ENCODE measurements around the gene LRRC41. TPM values are rescaled to one million over a fixed set of nuclear protein-coding genes. Genes with fewer than 3 reads are reported as not detected.

Gene LRRC41
- total and polyA plus RNA-seq, 2 of the 13 experiments (the other 11 are each of a cell fraction or from before 2014, with no cell fraction given): 48.1 to 53.6 TPM

GRCh38 chr1:46340404-46341221 lies 37.2 kb upstream of the LRRC41 start, which contains the start of gene NSUN4 (continued):
- TF ChIP-seq MXD1 (CRISPR knock-in tag; IDR thresholded peaks at IDR 0.05) (no peak; the same call in 1 of the 2 replicates), TSC22D2 (CRISPR knock-in tag; IDR thresholded peaks at IDR 0.05; ENCODE audit: borderline replicate concordance) (peak; percentile 82; the same call in 1 of the 2 replicates), RCOR2 (CRISPR knock-in tag; IDR thresholded peaks at IDR 0.05) (no peak), ZNF510 (CRISPR knock-in tag; IDR thresholded peaks at IDR 0.05; ENCODE audit: low read depth) (no peak; the same call in 1 of the 2 replicates), ZNF432 (CRISPR knock-in tag; IDR thresholded peaks at IDR 0.05; ENCODE audit: borderline replicate concordance) (no peak), ZNF775 (CRISPR knock-in tag; IDR thresholded peaks at IDR 0.05; ENCODE audit: borderline replicate concordance) (no peak), ZFP62 (CRISPR knock-in tag; IDR thresholded peaks at IDR 0.05) (0 out of 2 replicates have a peak, but pooled peaks have one; percentile 22), NRL (CRISPR knock-in tag; IDR thresholded peaks at IDR 0.05; ENCODE audit: borderline replicate concordance) (peak; percentile 83), U2AF2 (IDR thresholded peaks at IDR 0.05; ENCODE audit: low read depth, low read length) (no peak), TFAP4 (IDR thresholded peaks at IDR 0.05; ENCODE audit: borderline replicate concordance, low read depth) (no peak), ZNF776 (CRISPR knock-in tag; IDR thresholded peaks at IDR 0.05) (peak; percentile 51; the same call in 1 of the 2 replicates), THAP11 (CRISPR knock-in tag; IDR thresholded peaks at IDR 0.05) (peak; percentile 89), NFKB2 (CRISPR knock-in tag; IDR thresholded peaks at IDR 0.05; ENCODE audit: borderline replicate concordance) (peak; percentile 48; the same call in 1 of the 2 replicates), ATF7 (IDR thresholded peaks at IDR 0.05) (peak; percentile 95), ATF7 (CRISPR knock-in tag; IDR thresholded peaks at IDR 0.05) (0 out of 2 replicates have a peak, but pooled peaks have one; percentile 18), MXI1 (IDR thresholded peaks at IDR 0.05; ENCODE audit: borderline replicate concordance, low read depth, low read length) (peak; percentile 80; the same call in 1 of the 3 replicates), ZNF530 (CRISPR knock-in tag; IDR thresholded peaks at IDR 0.05; ENCODE audit: low read depth) (no peak), HMG20B (CRISPR knock-in tag; conservative IDR thresholded peaks at IDR 0.05) (peak; percentile 43; the same call in 1 of the 2 replicates)
- TF ChIP-seq, protein P1, sequence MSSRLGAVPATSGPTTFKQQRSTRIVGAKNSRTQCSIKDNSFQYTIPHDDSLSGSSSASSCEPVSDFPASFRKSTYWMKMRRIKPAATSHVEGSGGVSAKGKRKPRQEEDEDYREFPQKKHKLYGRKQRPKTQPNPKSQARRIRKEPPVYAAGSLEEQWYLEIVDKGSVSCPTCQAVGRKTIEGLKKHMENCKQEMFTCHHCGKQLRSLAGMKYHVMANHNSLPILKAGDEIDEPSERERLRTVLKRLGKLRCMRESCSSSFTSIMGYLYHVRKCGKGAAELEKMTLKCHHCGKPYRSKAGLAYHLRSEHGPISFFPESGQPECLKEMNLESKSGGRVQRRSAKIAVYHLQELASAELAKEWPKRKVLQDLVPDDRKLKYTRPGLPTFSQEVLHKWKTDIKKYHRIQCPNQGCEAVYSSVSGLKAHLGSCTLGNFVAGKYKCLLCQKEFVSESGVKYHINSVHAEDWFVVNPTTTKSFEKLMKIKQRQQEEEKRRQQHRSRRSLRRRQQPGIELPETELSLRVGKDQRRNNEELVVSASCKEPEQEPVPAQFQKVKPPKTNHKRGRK (CRISPR knock-in tag; IDR thresholded peaks at IDR 0.05): no peak
- TF ChIP-seq, protein P2, sequence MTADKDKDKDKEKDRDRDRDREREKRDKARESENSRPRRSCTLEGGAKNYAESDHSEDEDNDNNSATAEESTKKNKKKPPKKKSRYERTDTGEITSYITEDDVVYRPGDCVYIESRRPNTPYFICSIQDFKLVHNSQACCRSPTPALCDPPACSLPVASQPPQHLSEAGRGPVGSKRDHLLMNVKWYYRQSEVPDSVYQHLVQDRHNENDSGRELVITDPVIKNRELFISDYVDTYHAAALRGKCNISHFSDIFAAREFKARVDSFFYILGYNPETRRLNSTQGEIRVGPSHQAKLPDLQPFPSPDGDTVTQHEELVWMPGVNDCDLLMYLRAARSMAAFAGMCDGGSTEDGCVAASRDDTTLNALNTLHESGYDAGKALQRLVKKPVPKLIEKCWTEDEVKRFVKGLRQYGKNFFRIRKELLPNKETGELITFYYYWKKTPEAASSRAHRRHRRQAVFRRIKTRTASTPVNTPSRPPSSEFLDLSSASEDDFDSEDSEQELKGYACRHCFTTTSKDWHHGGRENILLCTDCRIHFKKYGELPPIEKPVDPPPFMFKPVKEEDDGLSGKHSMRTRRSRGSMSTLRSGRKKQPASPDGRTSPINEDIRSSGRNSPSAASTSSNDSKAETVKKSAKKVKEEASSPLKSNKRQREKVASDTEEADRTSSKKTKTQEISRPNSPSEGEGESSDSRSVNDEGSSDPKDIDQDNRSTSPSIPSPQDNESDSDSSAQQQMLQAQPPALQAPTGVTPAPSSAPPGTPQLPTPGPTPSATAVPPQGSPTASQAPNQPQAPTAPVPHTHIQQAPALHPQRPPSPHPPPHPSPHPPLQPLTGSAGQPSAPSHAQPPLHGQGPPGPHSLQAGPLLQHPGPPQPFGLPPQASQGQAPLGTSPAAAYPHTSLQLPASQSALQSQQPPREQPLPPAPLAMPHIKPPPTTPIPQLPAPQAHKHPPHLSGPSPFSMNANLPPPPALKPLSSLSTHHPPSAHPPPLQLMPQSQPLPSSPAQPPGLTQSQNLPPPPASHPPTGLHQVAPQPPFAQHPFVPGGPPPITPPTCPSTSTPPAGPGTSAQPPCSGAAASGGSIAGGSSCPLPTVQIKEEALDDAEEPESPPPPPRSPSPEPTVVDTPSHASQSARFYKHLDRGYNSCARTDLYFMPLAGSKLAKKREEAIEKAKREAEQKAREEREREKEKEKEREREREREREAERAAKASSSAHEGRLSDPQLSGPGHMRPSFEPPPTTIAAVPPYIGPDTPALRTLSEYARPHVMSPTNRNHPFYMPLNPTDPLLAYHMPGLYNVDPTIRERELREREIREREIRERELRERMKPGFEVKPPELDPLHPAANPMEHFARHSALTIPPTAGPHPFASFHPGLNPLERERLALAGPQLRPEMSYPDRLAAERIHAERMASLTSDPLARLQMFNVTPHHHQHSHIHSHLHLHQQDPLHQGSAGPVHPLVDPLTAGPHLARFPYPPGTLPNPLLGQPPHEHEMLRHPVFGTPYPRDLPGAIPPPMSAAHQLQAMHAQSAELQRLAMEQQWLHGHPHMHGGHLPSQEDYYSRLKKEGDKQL (CRISPR knock-in tag; IDR thresholded peaks at IDR 0.05; ENCODE audit: low read depth): peak; percentile 23; the same call in 1 of the 2 replicates
